ENCODE data around the gene MRGPRD. TPM values are rescaled to one million over a fixed set of nuclear protein-coding genes. Genes with fewer than 3 reads are reported as not detected.

MRGPRD gene
- total and polyA plus RNA-seq, 2 of the 8 experiments (the other 6 are each of a cell fraction or from before 2014, with no cell fraction given), result not detected

DNA sequence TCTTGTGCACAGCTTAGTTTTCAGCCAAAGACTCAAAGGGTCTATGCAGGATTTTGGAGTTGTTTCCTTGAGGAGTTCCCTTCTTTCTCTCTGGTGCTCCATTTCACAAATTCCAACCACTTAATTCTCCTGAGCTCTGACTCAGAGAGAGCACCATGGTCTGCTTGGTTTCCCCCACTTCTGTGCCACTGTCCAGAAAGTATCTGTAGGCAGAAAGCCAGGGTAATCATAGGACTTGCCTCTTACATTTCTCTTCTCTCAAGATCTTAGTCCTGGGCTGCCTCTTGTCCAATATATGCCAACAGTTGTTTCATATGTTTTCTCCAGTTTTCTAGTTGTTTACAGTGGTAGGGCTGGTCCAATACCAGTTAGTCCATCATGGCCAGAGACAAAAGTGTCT is 6.4 kb upstream of the MRGPRD start:
- Histone ChIP-seq H2BK20ac (ENCODE audit: low read length) (no peak overlapping the region), H2BK5ac (ENCODE audit: low read depth, low read length) (no peak overlapping the region), H3K79me2 (ENCODE audit: control insufficient read depth in 1 of 2, insufficient read depth in 2 of 2, low read length in 2 of 2) (no peaks in the 10 kb centered on the region), H3K36me3 (ENCODE audit: control insufficient read depth in 2 of 4, insufficient read depth in 4 of 4, low read length in 3 of 4) (no peaks in the 10 kb centered on the region), H2BK12ac (ENCODE audit: low read depth, low read length) (no peak overlapping the region), H2AFZ (ENCODE audit: low read length) (no peak overlapping the region), H2BK120ac (replicated peaks; ENCODE audit: low read depth, low read length) (no peak overlapping the region), H3K4me1 (replicated peaks in 1 of 4; ENCODE audit: control insufficient read depth in 3 of 4, insufficient read depth in 4 of 4, low read length in 3 of 4) (no peaks in the 10 kb centered on the region), H2AK5ac (ENCODE audit: low read depth, low read length) (no peak overlapping the region), H3K14ac (ENCODE audit: insufficient read length) (no peak overlapping the region), H3K9me3 (ENCODE audit: insufficient read depth in 2 of 2, low read depth in 1 of 2, low read length in 1 of 2) (peaks cover 0 to 4% of the 10 kb centered on the region in 2 experiments; a peak in 1 of 4 replicates), H3K27me3 (replicated peaks in 1 of 4; ENCODE audit: control insufficient read depth in 3 of 4, extremely low read depth in 1 of 4, insufficient read depth in 3 of 4, low read length in 3 of 4) (no peaks in the 10 kb centered on the region), H2BK15ac (ENCODE audit: low read length) (no peak overlapping the region), H3K18ac (ENCODE audit: extremely low read depth, low read length) (no peak overlapping the region), H3K23me2 (ENCODE audit: low read depth, low read length) (no peaks in the 10 kb centered on the region), H3K4me3 (ENCODE audit: extremely low read depth in 1 of 4, insufficient read depth in 2 of 4, low read depth in 3 of 4, low read length in 4 of 4) (no peak overlapping the region), H3K4ac (replicated peaks; ENCODE audit: insufficient read length, low read depth, low read length) (no peak overlapping the region), H4K5ac (ENCODE audit: insufficient read length, low read depth, low read length) (no peak overlapping the region), H3K9ac (replicated peaks in 1 of 4; ENCODE audit: extremely low read depth in 1 of 4, low read depth in 3 of 4, low read length in 3 of 4) (no peak overlapping the region), H3K56ac (replicated peaks; ENCODE audit: insufficient read length, low read depth, low read length) (no peak overlapping the region), H3K79me1 (ENCODE audit: low read depth, low read length) (no peaks in the 10 kb centered on the region), H3K27ac (ENCODE audit: low read depth, low read length) (no peak overlapping the region), H3K4me2 (ENCODE audit: insufficient read depth in 1 of 2, low read depth in 2 of 2, low read length in 2 of 2) (no peak overlapping the region), H4K8ac (ENCODE audit: extremely low read depth, insufficient read depth, low read length) (no peak overlapping the region), H4K91ac (replicated peaks; ENCODE audit: insufficient read length, low read length) (no peak overlapping the region), H4K20me1 (replicated peaks in 1 of 2; ENCODE audit: control insufficient read depth in 1 of 2, insufficient read depth in 2 of 2, low read length in 2 of 2) (no peaks in the 10 kb centered on the region), H3K23ac (ENCODE audit: insufficient read length) (no peak overlapping the region)
- DNase-seq (ENCODE audit: low read depth in 1 of 2, low spot score in 2 of 2) (no peak), FAIRE-seq (no peak)
- ChIA-PET CTCF (ENCODE audit: partially characterized antibody) (interaction anchor here (0.7 to 1.6 kb wide), 2 partner anchors 14 to 15 kb away, joined by 3 to 5 read pairs; no protein-coding TSS in a partner anchor), POLR2A (ENCODE audit: partially characterized antibody) (no interaction called here)
- TF ChIP-seq SUZ12 (IDR thresholded peaks at IDR 0.05; ENCODE audit: low read length) (no peak), RAD21 (IDR thresholded peaks at IDR 0.05 in 1 of 2, conservative IDR thresholded peaks at IDR 0.05 in 1 of 2; ENCODE audit: low read depth in 2 of 2, low read length in 2 of 2) (no peak), RFX5 (IDR thresholded peaks at IDR 0.05; ENCODE audit: borderline replicate concordance, low read depth, low read length) (no peak), SRF (IDR thresholded peaks at IDR 0.05; ENCODE audit: low read depth, low read length) (no peak), TEAD4 (IDR thresholded peaks at IDR 0.05; ENCODE audit: low read depth, low read length) (no peak), TAF1 (IDR thresholded peaks at IDR 0.05; ENCODE audit: low read depth, low read length) (no peak), TCF12 (IDR thresholded peaks at IDR 0.05; ENCODE audit: low read depth, low read length) (no peak), BACH1 (IDR thresholded peaks at IDR 0.05; ENCODE audit: low read length) (no peak), POU5F1 (IDR thresholded peaks at IDR 0.05; ENCODE audit: low read depth, low read length) (no peak), NRF1 (IDR thresholded peaks at IDR 0.05; ENCODE audit: low read depth, low read length) (no peak), SIN3A (conservative IDR thresholded peaks at IDR 0.05 in 1 of 2, IDR thresholded peaks at IDR 0.05 in 1 of 2; ENCODE audit: low read depth in 1 of 2, low read length in 2 of 2) (no peak), SAP30 (IDR thresholded peaks at IDR 0.05; ENCODE audit: insufficient read depth, insufficient replicate concordance, low read length) (no peak), POLR2AphosphoS5 (IDR thresholded peaks at IDR 0.05; ENCODE audit: low read depth, low read length) (no peak), FOSL1 (IDR thresholded peaks at IDR 0.05; ENCODE audit: insufficient read depth, low read depth, low read length) (no peak)
- TF ChIP-seq, protein P1, sequence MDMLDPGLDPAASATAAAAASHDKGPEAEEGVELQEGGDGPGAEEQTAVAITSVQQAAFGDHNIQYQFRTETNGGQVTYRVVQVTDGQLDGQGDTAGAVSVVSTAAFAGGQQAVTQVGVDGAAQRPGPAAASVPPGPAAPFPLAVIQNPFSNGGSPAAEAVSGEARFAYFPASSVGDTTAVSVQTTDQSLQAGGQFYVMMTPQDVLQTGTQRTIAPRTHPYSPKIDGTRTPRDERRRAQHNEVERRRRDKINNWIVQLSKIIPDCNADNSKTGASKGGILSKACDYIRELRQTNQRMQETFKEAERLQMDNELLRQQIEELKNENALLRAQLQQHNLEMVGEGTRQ (IDR thresholded peaks at IDR 0.05; ENCODE audit: low read length), result no peak

All from H1 (cell line).